ENCODE results near the gene ANKRD40CL.

- no peak for TF ChIP-seq CTCF (IDR thresholded peaks at IDR 0.05)
- TF ChIP-seq POLR2A (IDR thresholded peaks at IDR 0.05), result no peak
- TF ChIP-seq POLR2AphosphoS5 (IDR thresholded peaks at IDR 0.05), result no peak
Measured at GRCh38 chr17:50783905-50784304, 16.6 kb upstream of the ANKRD40CL start.
